ENCODE measurements around the gene CTRB1. TPM values are rescaled to one million over a fixed set of nuclear protein-coding genes. Genes with fewer than 3 reads are reported as not detected.

CTRB1 gene
- total RNA-seq, 4 donors from 2014 or later, result not detected

- peaks cover 62 to 68% of the 10 kb centered on the region in 2 donors for H3K4me1 ChIP-seq
- no peaks in the 10 kb centered on the region for H3K9me3 ChIP-seq
- intact Hi-C loops (cut with DNase I), result no loop called here
- no peaks in the 10 kb centered on the region for H3K36me3 ChIP-seq
- peak overlapping the region in 2 of 3 donors; percentile 24 to 43 for H3K27ac ChIP-seq
- TF ChIP-seq CTCF (IDR thresholded peaks at IDR 0.05), result no peak
- TF ChIP-seq POLR2A (IDR thresholded peaks at IDR 0.05), result no peak
- DNase-seq, result peak; percentile 49 to 53
- H3K4me3 ChIP-seq (replicated peaks in 1 of 3), result no peak overlapping the region
- WGBS, 2 donors, result 74 to 80% methylated on average over 10 to 14 of the region's 14 CpGs
- H3K27me3 ChIP-seq, result no peaks in the 10 kb centered on the region
Observed at GRCh38 chr16:75262104-75262799, 43.5 kb downstream of the CTRB1 start.

GRCh38 chr16:75262800-75263127 is 44.0 kb downstream of the CTRB1 start:
- no peak overlapping the region for H3K4me3 ChIP-seq (replicated peaks in 1 of 3)
- intact Hi-C loops (cut with DNase I), result no loop called here

GRCh38 chr16:75263291-75263962 is 44.6 kb downstream of the CTRB1 start:
- peaks cover 57 to 68% of the 10 kb centered on the region in 2 donors for H3K4me1 ChIP-seq
- H3K36me3 ChIP-seq, result no peaks in the 10 kb centered on the region
- H3K27me3 ChIP-seq, result no peaks in the 10 kb centered on the region
- intact Hi-C loops (cut with DNase I), result no loop called here
- peak overlapping the region in 1 of 3 donors; percentile 89 for H3K4me3 ChIP-seq (replicated peaks in 1 of 3)
- DNase-seq, result no peak
- no peaks in the 10 kb centered on the region for H3K9me3 ChIP-seq
- peak overlapping the region in 2 of 3 donors; percentile 94 to 98 for H3K27ac ChIP-seq
- TF ChIP-seq POLR2A (IDR thresholded peaks at IDR 0.05), result no peak
- TF ChIP-seq CTCF (IDR thresholded peaks at IDR 0.05), result no peak
- 63 to 73% methylated on average over 10 to 13 of the region's 14 CpGs for WGBS, 2 donors

More at GRCh38 chr16:75262800-75263127, 44.0 kb downstream of the CTRB1 start:
- Histone ChIP-seq H3K36me3 (no peaks in the 10 kb centered on the region), H3K27ac (peak overlapping the region in 2 of 3 donors; percentile 24 to 43), H3K9me3 (no peaks in the 10 kb centered on the region), H3K27me3 (no peaks in the 10 kb centered on the region), H3K4me1 (peaks cover 62 to 68% of the 10 kb centered on the region in 2 donors)
- DNase-seq, result no peak
- WGBS, 2 donors, result 74 to 79% methylated on average over 4 to 5 of the region's 5 CpGs
- TF ChIP-seq CTCF (IDR thresholded peaks at IDR 0.05), result no peak
- no peak for TF ChIP-seq POLR2A (IDR thresholded peaks at IDR 0.05)

GRCh38 chr16:75263963-75264445 is 45.2 kb downstream of the CTRB1 start:
- no peaks in the 10 kb centered on the region for H3K36me3 ChIP-seq
- peaks cover 51 to 63% of the 10 kb centered on the region in 2 donors for H3K4me1 ChIP-seq
- intact Hi-C loops (cut with DNase I), result no loop called here
- H3K27ac ChIP-seq, result peak overlapping the region; percentile 67 to 98 (median 94)
- peak; percentile 38 to 48 for DNase-seq
- H3K27me3 ChIP-seq, result no peaks in the 10 kb centered on the region
- no peaks in the 10 kb centered on the region for H3K9me3 ChIP-seq
- H3K4me3 ChIP-seq (replicated peaks in 1 of 3), result peak overlapping the region in 1 of 3 donors; percentile 89
- 18 to 24% methylated on average over 5 to 6 of the region's 8 CpGs for WGBS, 2 donors
- TF ChIP-seq CTCF (IDR thresholded peaks at IDR 0.05) (peak in 1 of 6 experiments; percentile 7), POLR2A (IDR thresholded peaks at IDR 0.05) (no peak)

Data from thyroid gland (tissue), 4 donors.